Body of pancreas (tissue), 4 donors: ENCODE results near the gene ARHGEF3. TPM values are rescaled to one million over a fixed set of nuclear protein-coding genes. Genes with fewer than 3 reads are reported as not detected.

Source experiments
- ATAC-seq: fragments of 150-250 bp; one replicate; pipeline ENCODE4 v1.9.1; 2016
- DNase-seq, 4 donors: peaks; one replicate each; pipeline ENCODE4 v3.0.0-alpha.2; 2019
- H3K27ac ChIP-seq, 4 donors: fragments of 200-600 bp; sonication (generic); 1 replicate in 3 of 4; 2 replicates in 1 of 4; pipeline versions ENCODE4 v1.5.1 to v1.6.1; 2016 to 2019; ENCODE audit warnings: mild to moderate bottlenecking in 1 of 4, mixed read lengths in 1 of 4, moderate library complexity in 1 of 4
- H3K27me3 ChIP-seq, 2 donors: fragments of 200-600 bp; sonication (generic); one replicate each; pipeline ENCODE4 v1.6.0; 2016; ENCODE audit warnings: mild to moderate bottlenecking in 1 of 2
- H3K36me3 ChIP-seq, 2 donors: fragments of 200-600 bp; sonication (generic); replicated peaks in 1 of 2; 2 replicates each; pipeline ENCODE4 v1.5.1; 2016; ENCODE audit warnings: low read depth in 2 of 2; ENCODE audit not compliant: insufficient read depth in 1 of 2
- H3K4me1 ChIP-seq: fragments of 200-600 bp; sonication (generic); one replicate; pipeline ENCODE4 v1.6.0; 2016
- H3K4me3 ChIP-seq, 2 donors: fragments of 200-600 bp; sonication (generic); 1 replicate in 1 of 2; 2 replicates in 1 of 2; pipeline ENCODE4 v1.5.1; 2016 to 2019
- H3K9me3 ChIP-seq, 3 donors: fragments of 200-600 bp; sonication (generic); 1 replicate in 2 of 3; 2 replicates in 1 of 3; pipeline ENCODE4 v1.5.1; 2016
- POLR2A ChIP-seq, 3 donors: fragments of 450-650 bp; IDR thresholded peaks; one replicate each; pipeline ENCODE4 v1.6.1; 2016; ENCODE audit warnings: antibody characterized with exemption in 3 of 3, mild to moderate bottlenecking in 2 of 3
- WGBS, 2 donors: methylation state at CpG; one replicate each; pipeline ENCODE4 v1.1.5; 2017; 5-methylcytosine and 5-hydroxymethylcytosine counted together
- intact Hi-C: fragments of 100-400 bp; cut with DNase I; formaldehyde crosslinking; loops from one replicate; pipeline ENCODE4 v1.15.1; 2023
- total RNA-seq, 2 donors: library from RNA; depleted of rRNA; stranded (reverse); fragments of >200 nt; gene quantifications; one replicate each; pipeline ENCODE4 v1.1.0, GENCODE V29; 2016
- TF ChIP-seq, protein P1 (sequence below), 7 experiments: fragments of 450-650 bp in 4 of 7; fragments of 200-600 bp in 3 of 7; sonication (generic) in 3 of 7; IDR thresholded peaks; one replicate each; pipeline ENCODE4 v1.5.1; 2016 to 2019; ENCODE audit warnings: antibody characterized with exemption in 7 of 7

ARHGEF3 gene
- total RNA-seq, 2 donors from 2014 or later = 27.4 to 38.7 TPM

- intact Hi-C loops = loop anchor here (5.0 to 10.0 kb wide), 2 partner anchors 95 to 182 kb away; no protein-coding TSS in a partner anchor
- DNase-seq = no peak
- TF ChIP-seq POLR2A (IDR thresholded peaks at IDR 0.05) = no peak
- TF ChIP-seq, protein P1, sequence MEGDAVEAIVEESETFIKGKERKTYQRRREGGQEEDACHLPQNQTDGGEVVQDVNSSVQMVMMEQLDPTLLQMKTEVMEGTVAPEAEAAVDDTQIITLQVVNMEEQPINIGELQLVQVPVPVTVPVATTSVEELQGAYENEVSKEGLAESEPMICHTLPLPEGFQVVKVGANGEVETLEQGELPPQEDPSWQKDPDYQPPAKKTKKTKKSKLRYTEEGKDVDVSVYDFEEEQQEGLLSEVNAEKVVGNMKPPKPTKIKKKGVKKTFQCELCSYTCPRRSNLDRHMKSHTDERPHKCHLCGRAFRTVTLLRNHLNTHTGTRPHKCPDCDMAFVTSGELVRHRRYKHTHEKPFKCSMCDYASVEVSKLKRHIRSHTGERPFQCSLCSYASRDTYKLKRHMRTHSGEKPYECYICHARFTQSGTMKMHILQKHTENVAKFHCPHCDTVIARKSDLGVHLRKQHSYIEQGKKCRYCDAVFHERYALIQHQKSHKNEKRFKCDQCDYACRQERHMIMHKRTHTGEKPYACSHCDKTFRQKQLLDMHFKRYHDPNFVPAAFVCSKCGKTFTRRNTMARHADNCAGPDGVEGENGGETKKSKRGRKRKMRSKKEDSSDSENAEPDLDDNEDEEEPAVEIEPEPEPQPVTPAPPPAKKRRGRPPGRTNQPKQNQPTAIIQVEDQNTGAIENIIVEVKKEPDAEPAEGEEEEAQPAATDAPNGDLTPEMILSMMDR (IDR thresholded peaks at IDR 0.05) = no peak
- peaks cover 21% of the 10 kb centered on the region for H3K4me1 ChIP-seq
- no peaks in the 10 kb centered on the region for H3K9me3 ChIP-seq
- WGBS, 2 donors = 13 to 20% methylated on average over 8 of the region's 8 CpGs
- H3K36me3 ChIP-seq = no peaks in the 10 kb centered on the region
- H3K4me3 ChIP-seq = no peak overlapping the region
- H3K27ac ChIP-seq = peak overlapping the region in 3 of 4 donors; percentile 26 to 82 (median 69)
- ATAC-seq = no peak
- H3K27me3 ChIP-seq = no peaks in the 10 kb centered on the region
Measured at GRCh38 chr3:56802378-56802745, 613 bp upstream of the ARHGEF3 start.

DNA sequence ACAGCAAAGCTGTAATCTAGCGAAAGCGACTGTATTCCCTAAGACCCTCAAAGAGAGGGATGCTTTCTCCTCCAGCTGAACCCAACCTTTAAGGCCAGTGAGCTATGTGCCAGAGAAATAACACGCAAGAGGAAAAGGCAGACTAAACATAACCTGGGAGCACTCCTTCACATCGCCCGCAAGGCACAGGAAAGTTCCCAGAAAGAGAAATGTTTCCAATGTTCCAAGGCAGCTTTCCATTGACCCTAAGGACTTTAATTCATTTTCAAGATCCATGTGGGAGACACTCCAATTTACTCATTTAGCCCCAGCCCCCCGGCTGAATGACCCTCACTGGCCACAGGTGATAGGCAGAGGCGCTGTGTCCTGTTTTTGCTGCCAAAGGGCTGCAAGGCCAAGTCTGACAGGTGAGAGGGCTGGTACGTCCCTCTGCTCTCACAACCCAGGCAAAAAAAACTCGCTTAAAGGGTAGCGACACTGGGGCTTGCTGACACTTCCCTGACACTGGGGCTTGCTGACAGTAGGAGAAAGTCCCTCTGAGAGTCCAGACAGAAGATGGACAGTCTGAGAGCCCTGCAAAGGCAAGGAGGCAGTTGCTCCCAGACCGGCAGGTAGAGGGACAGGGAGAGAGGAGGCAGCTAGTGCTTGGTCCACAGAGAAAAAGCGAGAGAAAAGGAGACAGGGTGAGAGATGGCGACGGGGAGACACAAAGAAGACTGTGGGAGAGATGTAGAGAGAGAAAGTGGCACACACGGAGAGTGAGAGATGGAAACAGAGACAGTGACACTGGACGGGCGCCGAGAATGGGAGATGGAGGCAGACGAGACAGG is 702 bp downstream of the ARHGEF3 start:
- Histone ChIP-seq H3K27me3 (no peaks in the 10 kb centered on the region), H3K9me3 (no peaks in the 10 kb centered on the region), H3K4me1 (peaks cover 34% of the 10 kb centered on the region), H3K4me3 (peak overlapping the region; percentile 51 to 57), H3K36me3 (no peaks in the 10 kb centered on the region), H3K27ac (peak overlapping the region; percentile 65 to 85 (median 76))
- no peak for ATAC-seq
- intact Hi-C loops = loop anchor here (5.0 to 10.0 kb wide), 2 partner anchors 94 to 184 kb away; no protein-coding TSS in a partner anchor
- 10 to 13% methylated on average over 18 to 19 of the region's 19 CpGs for WGBS, 2 donors
- no peak for TF ChIP-seq POLR2A (IDR thresholded peaks at IDR 0.05)
- TF ChIP-seq, protein P1 (IDR thresholded peaks at IDR 0.05) = peak in 1 of 7 experiments; percentile 10
- DNase-seq = peak; percentile 38 to 62 (median 48)

DNA sequence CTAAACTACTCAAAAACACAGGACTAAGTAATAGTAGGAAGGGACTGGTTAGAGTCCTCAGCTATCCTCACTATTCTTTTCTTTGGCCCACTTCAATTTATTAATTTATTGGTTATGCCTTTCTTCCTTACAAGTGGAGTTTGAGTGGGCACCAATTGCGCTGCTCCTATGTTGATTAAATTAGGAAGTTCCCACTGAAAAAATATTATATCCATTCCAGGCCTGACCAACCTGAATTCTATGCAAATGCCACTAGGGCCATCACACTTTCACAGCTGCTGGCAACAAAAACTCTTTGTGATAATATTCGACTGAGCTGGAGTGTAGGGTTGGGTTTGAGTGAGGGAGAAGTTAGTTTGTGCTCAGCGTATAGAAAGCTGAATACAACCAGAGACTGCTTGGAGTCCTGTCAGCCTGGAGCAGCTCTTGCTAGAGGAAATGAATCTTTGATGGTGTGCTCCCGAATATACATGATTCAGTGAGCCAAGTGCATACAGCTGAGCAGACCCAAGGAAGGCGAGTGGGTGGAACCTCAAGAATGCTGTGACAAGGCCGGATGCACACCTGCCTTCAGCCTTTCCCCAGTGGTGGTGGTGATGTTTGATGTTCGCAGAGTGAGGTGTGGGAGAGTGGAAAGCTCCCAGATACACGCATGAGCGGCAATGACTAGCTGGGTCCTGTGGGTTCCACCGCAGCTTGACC is 1.5 kb downstream of the ARHGEF3 start:
- Histone ChIP-seq H3K36me3 (no peaks in the 10 kb centered on the region), H3K4me3 (peak overlapping the region; percentile 51 to 57), H3K27me3 (no peaks in the 10 kb centered on the region), H3K27ac (peak overlapping the region; percentile 28 to 85 (median 76)), H3K4me1 (peaks cover 41% of the 10 kb centered on the region), H3K9me3 (no peaks in the 10 kb centered on the region)
- peak in 3 of 4 donors; percentile 46 to 51 (median 47) for DNase-seq
- intact Hi-C loops = loop anchor here (5.0 to 10.0 kb wide), 2 partner anchors 93 to 185 kb away; no protein-coding TSS in a partner anchor
- WGBS, 2 donors = 14 to 21% methylated on average over 9 to 10 of the region's 10 CpGs
- ATAC-seq = no peak
- TF ChIP-seq POLR2A (IDR thresholded peaks at IDR 0.05) = peak in 2 of 3 donors; percentile 28 to 32
- TF ChIP-seq, protein P1 (IDR thresholded peaks at IDR 0.05) = peak in 3 of 7 experiments; percentile 6 to 16 (median 12)

- Histone ChIP-seq H3K4me3 (peak overlapping the region in 1 of 2 donors; percentile 51), H3K27me3 (no peaks in the 10 kb centered on the region), H3K9me3 (no peaks in the 10 kb centered on the region), H3K36me3 (no peaks in the 10 kb centered on the region), H3K4me1 (peaks cover 48% of the 10 kb centered on the region), H3K27ac (peak overlapping the region; percentile 28 to 85 (median 76))
- intact Hi-C loops = no loop called here
- 2 to 5% methylated on average over 7 of the region's 7 CpGs for WGBS, 2 donors
- peak; percentile 28 for ATAC-seq
- DNase-seq = peak in 1 of 4 donors; percentile 57
- TF ChIP-seq POLR2A (IDR thresholded peaks at IDR 0.05) = no peak
- TF ChIP-seq, protein P1 (IDR thresholded peaks at IDR 0.05) = peak; percentile 48 to 84 (median 78)
Measured at GRCh38 chr3:56799251-56799882, 2.4 kb downstream of the ARHGEF3 start.
